Urinary bladder (tissue), 2 donors: ENCODE data around the gene AHRR. TPM values are rescaled to one million over a fixed set of nuclear protein-coding genes. Genes with fewer than 3 reads are reported as not detected.

Experiments
- polyA plus RNA-seq: library from polyadenylated mRNA; stranded (reverse); fragments of 200-250 nt; gene quantifications from one replicate; pipeline ENCODE4 v1.2.3, GENCODE V29; 2013
- total RNA-seq: library from RNA; depleted of rRNA; stranded (reverse); fragments of >200 nt; gene quantifications from one replicate; pipeline ENCODE4 v1.2.3, GENCODE V29; 2014
- donor health status: healthy.

Gene AHRR
- total and polyA plus RNA-seq, 2 donors: 6.5 to 6.7 TPM

Other genes starting within 250 kb of the AHRR start
- gene PLEKHG4B, start 229.5 kb upstream of the AHRR start, total RNA-seq: 3.7 TPM
- gene PLEKHG4B, start 229.5 kb upstream of the AHRR start, polyA plus RNA-seq: 0.01 TPM
- 0.58 TPM for gene LRRC14B, start 130.2 kb upstream of the AHRR start, total RNA-seq
- not detected for gene LRRC14B, start 130.2 kb upstream of the AHRR start, polyA plus RNA-seq
- gene CCDC127, start 103.6 kb upstream of the AHRR start, total RNA-seq: 5.7 TPM
- 6.5 TPM for gene CCDC127, start 103.6 kb upstream of the AHRR start, polyA plus RNA-seq
- gene SDHA, start 103.4 kb upstream of the AHRR start, total RNA-seq: 58.3 TPM
- gene SDHA, start 103.4 kb upstream of the AHRR start, polyA plus RNA-seq: 106 TPM
- gene PDCD6, start 50.1 kb upstream of the AHRR start, total RNA-seq: 64.5 TPM
- 140 TPM for gene PDCD6, start 50.1 kb upstream of the AHRR start, polyA plus RNA-seq
- 31.7 TPM for gene EXOC3, start 121.5 kb downstream of the AHRR start, total RNA-seq
- 61.4 TPM for gene EXOC3, start 121.5 kb downstream of the AHRR start, polyA plus RNA-seq
- gene SLC9A3, start 202.7 kb downstream of the AHRR start, total RNA-seq: 2.1 TPM
- gene SLC9A3, start 202.7 kb downstream of the AHRR start, polyA plus RNA-seq: 2.8 TPM